Spinal cord (tissue), 10 donors: ENCODE data around the gene ADK. TPM values are rescaled to one million over a fixed set of nuclear protein-coding genes. Genes with fewer than 3 reads are reported as not detected.
"Not testable (repeated sequence)": the region's sequence is repeated elsewhere in the genome, so short reads cannot be mapped to it uniquely, and the experiment has no call there.

ENCODE experiments used
- DNase-seq, 6 donors: peaks; one replicate each; pipeline versions ENCODE4 v3.0.0 to v3.0.0-alpha.2; 2013 to 2015; ENCODE audit warnings: low spot score in 6 of 6, low read depth in 4 of 6
- H3K27ac ChIP-seq: one replicate; pipeline ENCODE4 v1.5.1; 2013; ENCODE audit warnings: low read depth, low read length, control low read depth
- H3K27me3 ChIP-seq: one replicate; pipeline ENCODE4 v1.6.1; 2013; ENCODE audit warnings: low read length; ENCODE audit not compliant: control insufficient read depth, insufficient read depth
- H3K36me3 ChIP-seq: one replicate; pipeline ENCODE4 v1.6.1; 2013; ENCODE audit warnings: low read length; ENCODE audit not compliant: control insufficient read depth, insufficient read depth
- H3K4me1 ChIP-seq: one replicate; pipeline ENCODE4 v1.6.1; 2013; ENCODE audit warnings: low read length; ENCODE audit not compliant: control insufficient read depth, insufficient read depth
- H3K4me3 ChIP-seq: one replicate; pipeline ENCODE4 v1.5.1; 2013; ENCODE audit warnings: low read depth, low read length, control low read depth
- H3K9me3 ChIP-seq: one replicate; pipeline ENCODE4 v1.6.1; 2013; ENCODE audit warnings: low read length; ENCODE audit not compliant: control insufficient read depth, insufficient read depth
- WGBS: methylation state at CpG from one replicate; pipeline ENCODE4 v1.1.5; 2013; ENCODE audit warnings: missing lambda C conversion rate; ENCODE audit not compliant: insufficient coverage; 5-methylcytosine and 5-hydroxymethylcytosine counted together
- polyA plus RNA-seq, 2 donors: library from polyadenylated mRNA; unstranded; fragments of 120-200 nt; gene quantifications; one replicate each; pipeline ENCODE4 v1.2.1, GENCODE V29; 2013; ENCODE audit not compliant: insufficient read length in 2 of 2
- total RNA-seq, 2 donors: library from RNA; depleted of rRNA in 1 of 2; stranded (reverse); fragments of 120-200 nt in 1 of 2; fragments of >200 nt in 1 of 2; gene quantifications; one replicate each; pipeline versions ENCODE4 v1.2.3 to v1.2.4, GENCODE V29; 2013 to 2014
- donor health status: healthy.

Gene ADK
- total and polyA plus RNA-seq, 4 donors, result 46.9 to 58.9 (median 51.1) TPM

- WGBS, result no CpG with 5 or more reads among the region's 4 CpGs
- no peak overlapping the region for H3K4me3 ChIP-seq
- H3K27me3 ChIP-seq, result no peaks in the 10 kb centered on the region
- no peak overlapping the region for H3K27ac ChIP-seq
- no peaks in the 10 kb centered on the region for H3K4me1 ChIP-seq
- H3K36me3 ChIP-seq, result no peaks in the 10 kb centered on the region
- DNase-seq, result no peak
- no peaks in the 10 kb centered on the region for H3K9me3 ChIP-seq
Measured at GRCh38 chr10:74490551-74490950, 339.5 kb downstream of the ADK start.

- H3K27ac ChIP-seq, result no peak overlapping the region
- no peaks in the 10 kb centered on the region for H3K27me3 ChIP-seq
- H3K4me1 ChIP-seq, result no peaks in the 10 kb centered on the region
- no peak overlapping the region for H3K4me3 ChIP-seq
- WGBS, result no CpG with 5 or more reads among the region's 4 CpGs
- no peak for DNase-seq
- no peaks in the 10 kb centered on the region for H3K36me3 ChIP-seq
- no peaks in the 10 kb centered on the region for H3K9me3 ChIP-seq
Measured at GRCh38 chr10:74491014-74491413, 340.0 kb downstream of the ADK start.

- not testable (repeated sequence) for H3K36me3 ChIP-seq, H3K27ac ChIP-seq, H3K27me3 ChIP-seq, DNase-seq, H3K4me3 ChIP-seq, H3K4me1 ChIP-seq, H3K9me3 ChIP-seq
- 100% methylated on average over 2 of the region's 3 CpGs for WGBS
Measured at GRCh38 chr10:74496276-74496675, 345.3 kb downstream of the ADK start.

GRCh38 chr10:74498664-74499063 is 347.6 kb downstream of the ADK start:
- H3K9me3 ChIP-seq, H3K27ac ChIP-seq, H3K4me1 ChIP-seq, DNase-seq, H3K4me3 ChIP-seq, H3K27me3 ChIP-seq, H3K36me3 ChIP-seq: not testable (repeated sequence)

DNA sequence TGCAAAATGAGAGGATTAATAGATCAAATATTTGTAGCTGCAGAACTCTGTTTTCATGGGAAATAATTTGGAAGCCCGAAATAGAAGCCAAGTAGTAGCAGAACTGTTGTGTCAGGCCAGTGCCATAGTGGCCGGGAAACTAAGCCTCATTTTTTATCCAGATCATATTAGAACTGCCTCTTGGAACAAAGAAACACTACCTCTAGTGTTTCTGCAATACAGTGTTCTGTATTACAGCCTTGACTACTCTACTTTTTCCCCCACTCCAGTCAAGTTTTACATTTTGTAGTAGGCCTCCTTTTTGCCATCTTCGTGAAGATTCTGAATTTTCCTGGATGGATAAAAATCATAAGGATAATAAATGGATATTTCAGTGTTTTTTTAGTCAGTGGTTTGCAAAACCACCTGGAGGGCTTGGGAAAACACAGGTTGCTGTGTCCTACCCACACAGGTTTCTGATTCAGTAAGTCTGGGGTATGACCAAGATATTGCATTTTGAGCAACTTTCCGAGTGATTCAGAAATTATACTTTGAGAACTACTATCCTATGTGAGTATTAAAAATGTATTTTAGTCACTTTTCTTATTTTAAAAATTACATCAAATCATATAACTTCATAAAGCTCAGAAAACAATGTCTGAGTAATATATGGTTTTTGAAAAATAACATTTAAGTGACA is 349.1 kb downstream of the ADK start:
- Histone ChIP-seq H3K9me3 (no peaks in the 10 kb centered on the region), H3K4me3 (no peak overlapping the region), H3K27me3 (no peaks in the 10 kb centered on the region), H3K4me1 (no peaks in the 10 kb centered on the region), H3K27ac (no peak overlapping the region), H3K36me3 (no peaks in the 10 kb centered on the region)
- DNase-seq, result no peak
- 81% methylated on average over 2 of the region's 4 CpGs for WGBS

- Histone ChIP-seq H3K27me3 (no peaks in the 10 kb centered on the region), H3K9me3 (no peaks in the 10 kb centered on the region), H3K4me1 (no peaks in the 10 kb centered on the region), H3K36me3 (no peaks in the 10 kb centered on the region), H3K27ac (no peak overlapping the region), H3K4me3 (no peak overlapping the region)
- no peak for DNase-seq
Measured at GRCh38 chr10:74500816-74501215, 349.8 kb downstream of the ADK start.

DNA sequence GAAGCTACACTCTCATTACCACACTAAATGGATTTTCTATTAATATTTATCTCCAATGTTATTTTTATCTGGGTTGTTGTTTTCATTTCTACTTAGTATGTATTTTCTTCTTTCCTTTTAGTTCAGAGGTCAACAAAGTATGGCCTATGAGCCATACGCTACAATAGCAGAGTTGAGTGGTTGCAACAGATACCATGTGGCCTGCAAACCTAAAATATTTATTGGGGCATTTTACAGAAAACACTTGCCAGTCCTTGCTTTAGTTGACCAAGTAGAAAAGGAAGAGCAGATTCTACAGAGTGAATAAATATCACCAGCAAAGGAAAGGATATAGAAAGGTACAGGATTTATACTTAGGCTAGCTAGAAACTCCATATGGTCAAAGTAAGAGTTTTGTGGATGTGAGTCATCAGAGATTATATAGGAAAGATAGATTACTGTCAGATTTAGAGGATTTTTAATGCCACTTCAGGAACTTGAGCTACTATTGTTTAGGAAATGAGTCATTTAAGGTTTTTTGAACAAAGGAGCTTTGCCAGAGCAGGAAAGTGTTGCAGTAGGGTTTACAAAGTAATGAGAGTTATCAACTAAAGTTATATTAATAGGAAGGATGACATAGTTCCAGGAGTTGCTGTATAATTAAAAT is 352.1 kb downstream of the ADK start:
- no peak for DNase-seq

DNA sequence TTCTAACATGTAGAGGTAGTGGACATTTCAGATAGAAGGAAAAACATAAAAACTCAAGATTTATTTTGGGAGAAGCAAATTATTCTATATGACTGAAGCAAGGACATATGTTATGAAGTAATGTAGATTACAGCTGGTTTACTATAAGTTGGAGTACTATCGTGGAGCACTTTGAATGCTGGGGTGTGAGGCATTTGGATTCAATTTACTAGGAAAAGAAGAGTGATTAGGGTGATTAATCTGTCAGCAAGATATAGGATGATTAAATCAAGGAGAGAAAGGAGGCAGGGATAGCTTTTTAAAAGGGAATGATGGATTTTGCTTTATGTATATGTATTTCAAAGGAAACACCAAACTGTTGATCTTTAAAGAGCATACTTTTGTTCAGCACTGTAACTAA is 356.9 kb downstream of the ADK start:
- 56% methylated on average over 1 of the region's 1 CpG for WGBS
- Histone ChIP-seq H3K4me1 (no peaks in the 10 kb centered on the region), H3K4me3 (no peak overlapping the region), H3K36me3 (no peaks in the 10 kb centered on the region), H3K27me3 (no peaks in the 10 kb centered on the region), H3K9me3 (peaks cover 11% of the 10 kb centered on the region), H3K27ac (no peak overlapping the region)
- DNase-seq, result no peak

More for the DNA sequence above, 352.1 kb downstream of the ADK start:
- H3K36me3 ChIP-seq, result no peaks in the 10 kb centered on the region
- WGBS, result no CpG with 5 or more reads among the region's 1 CpG
- no peak overlapping the region for H3K27ac ChIP-seq
- H3K27me3 ChIP-seq, result no peaks in the 10 kb centered on the region
- no peaks in the 10 kb centered on the region for H3K9me3 ChIP-seq
- no peaks in the 10 kb centered on the region for H3K4me1 ChIP-seq
- no peak overlapping the region for H3K4me3 ChIP-seq

DNA sequence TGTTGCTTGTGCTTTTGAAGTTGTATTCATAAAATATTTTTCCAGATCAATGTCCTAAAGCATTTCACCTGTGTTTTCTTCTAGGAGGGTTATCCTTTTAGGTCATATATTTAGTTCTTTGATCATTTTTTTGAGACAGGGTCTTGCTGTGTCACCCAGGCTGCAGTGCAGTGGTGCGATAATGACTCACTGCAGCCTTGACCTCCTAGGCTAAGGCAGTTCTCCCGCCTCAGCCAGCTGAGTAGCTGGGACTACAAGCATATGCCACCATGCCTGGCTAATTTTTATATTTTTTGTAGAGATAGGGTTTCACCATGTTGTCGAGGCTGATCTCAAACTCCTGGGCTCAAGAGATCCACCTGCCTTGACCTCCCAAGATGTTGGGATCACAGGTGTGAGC is 359.6 kb downstream of the ADK start:
- no CpG with 5 or more reads among the region's 3 CpGs for WGBS
- Histone ChIP-seq H3K27ac (no peak overlapping the region), H3K4me1 (no peaks in the 10 kb centered on the region), H3K36me3 (no peaks in the 10 kb centered on the region), H3K9me3 (peaks cover 17% of the 10 kb centered on the region), H3K4me3 (no peak overlapping the region), H3K27me3 (no peaks in the 10 kb centered on the region)
- DNase-seq, result no peak

DNA sequence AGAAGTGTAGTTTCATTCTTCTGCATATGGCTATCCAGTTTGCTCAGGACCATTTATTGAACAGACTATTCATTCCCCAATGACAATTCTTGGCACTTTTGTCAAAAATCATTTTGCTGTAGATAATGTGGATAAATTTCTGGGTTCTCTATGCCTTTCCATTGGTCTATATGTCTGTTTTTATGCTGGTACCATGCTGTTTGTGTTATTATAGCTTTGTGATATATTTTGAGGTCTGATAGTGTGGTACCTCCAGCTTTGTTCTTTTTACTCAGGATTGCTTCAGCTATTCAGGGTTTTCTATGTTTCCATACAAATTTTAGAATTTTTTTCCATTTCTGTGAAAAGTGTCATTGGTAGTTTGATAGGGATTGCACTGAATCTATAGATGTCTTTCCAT is 360.0 kb downstream of the ADK start:
- Histone ChIP-seq H3K27ac (no peak overlapping the region), H3K4me1 (no peaks in the 10 kb centered on the region), H3K27me3 (no peaks in the 10 kb centered on the region), H3K36me3 (no peaks in the 10 kb centered on the region), H3K9me3 (peaks cover 17% of the 10 kb centered on the region), H3K4me3 (no peak overlapping the region)
- DNase-seq, result no peak
